ENCODE results near the gene PHKB.

The PHKB gene

GRCh38 chr16:47574091-47575054 is 113.2 kb downstream of the PHKB start:
- FAIRE-seq (peak; percentile 76), DNase-seq (ENCODE audit: insufficient read length, low spot score) (no peak)
- no peak for TF ChIP-seq SPI1 (IDR thresholded peaks at IDR 0.05; ENCODE audit: low read depth, low read length)
- peak; percentile 70 for TF ChIP-seq POLR2AphosphoS5 (IDR thresholded peaks at IDR 0.05; ENCODE audit: low read depth, low read length)
- no peak for TF ChIP-seq PAX5 (IDR thresholded peaks at IDR 0.05; ENCODE audit: insufficient read depth, low read length, severe bottlenecking)
- peak; percentile 71; the same call in 1 of the 2 replicates for TF ChIP-seq POU2F2 (IDR thresholded peaks at IDR 0.05; ENCODE audit: low read depth, low read length)
- TF ChIP-seq TAF1 (IDR thresholded peaks at IDR 0.05; ENCODE audit: low read depth, low read length): no peak
- peak; percentile 73; the same call in 1 of the 2 replicates for TF ChIP-seq POLR2A (IDR thresholded peaks at IDR 0.05; ENCODE audit: low read depth, low read length)

GRCh38 chr16:47577029-47577428 is 115.9 kb downstream of the PHKB start:
- DNase-seq (ENCODE audit: insufficient read length, low spot score) (no peak), FAIRE-seq (no peak)
- TF ChIP-seq POLR2A (IDR thresholded peaks at IDR 0.05; ENCODE audit: low read depth, low read length) (no peak), POU2F2 (IDR thresholded peaks at IDR 0.05; ENCODE audit: low read depth, low read length) (no peak), POLR2AphosphoS5 (IDR thresholded peaks at IDR 0.05; ENCODE audit: low read depth, low read length) (no peak), SPI1 (IDR thresholded peaks at IDR 0.05; ENCODE audit: low read depth, low read length) (no peak), PAX5 (IDR thresholded peaks at IDR 0.05; ENCODE audit: insufficient read depth, low read length, severe bottlenecking) (no peak), TAF1 (IDR thresholded peaks at IDR 0.05; ENCODE audit: low read depth, low read length) (no peak)

DNA sequence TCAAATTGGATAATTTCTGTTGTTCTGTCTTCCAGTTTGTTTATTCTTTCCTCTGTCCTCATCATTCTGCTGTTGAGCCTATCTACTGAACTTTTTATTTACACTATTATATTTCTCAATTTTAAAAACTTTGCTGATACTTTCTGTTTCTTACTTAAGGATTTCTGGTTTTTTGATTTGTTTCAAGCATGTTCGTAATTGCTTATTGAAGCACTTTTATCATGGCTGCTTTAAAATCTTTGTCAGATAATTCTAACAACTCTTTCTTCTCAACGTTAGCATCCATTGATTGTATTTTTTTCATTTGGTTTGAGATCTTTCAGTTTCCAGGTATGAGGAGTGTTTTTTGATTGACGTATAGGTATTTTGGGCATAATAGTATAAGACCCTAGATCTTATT is 116.9 kb downstream of the PHKB start:
- FAIRE-seq: no peak
- DNase-seq (ENCODE audit: insufficient read length, low spot score): no peak
- TF ChIP-seq TAF1 (IDR thresholded peaks at IDR 0.05; ENCODE audit: low read depth, low read length): no peak
- TF ChIP-seq SPI1 (IDR thresholded peaks at IDR 0.05; ENCODE audit: low read depth, low read length): no peak
- no peak for TF ChIP-seq PAX5 (IDR thresholded peaks at IDR 0.05; ENCODE audit: insufficient read depth, low read length, severe bottlenecking)
- no peak for TF ChIP-seq POU2F2 (IDR thresholded peaks at IDR 0.05; ENCODE audit: low read depth, low read length)
- TF ChIP-seq POLR2A (IDR thresholded peaks at IDR 0.05; ENCODE audit: low read depth, low read length): no peak
- TF ChIP-seq POLR2AphosphoS5 (IDR thresholded peaks at IDR 0.05; ENCODE audit: low read depth, low read length): no peak

DNA sequence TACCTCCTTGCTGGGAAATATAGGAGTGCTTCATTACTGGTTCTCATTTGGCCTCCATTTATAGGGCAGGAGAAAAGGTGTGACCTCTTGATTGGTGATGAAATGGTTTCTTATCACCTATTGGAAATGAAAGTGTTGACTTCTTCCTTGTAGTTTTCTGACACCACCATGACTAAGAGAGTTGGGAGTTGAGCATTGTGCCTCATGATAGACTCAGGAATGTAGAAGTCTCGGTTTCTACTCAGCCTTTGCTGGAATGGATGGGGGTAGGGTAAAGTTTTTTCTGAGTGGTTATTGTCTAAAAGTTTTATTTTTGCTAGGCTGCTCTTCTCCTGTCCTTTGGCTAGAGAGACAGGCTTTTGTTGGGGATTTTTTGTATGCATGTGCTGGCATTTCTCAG is 117.4 kb downstream of the PHKB start:
- FAIRE-seq (no peak), DNase-seq (ENCODE audit: insufficient read length, low spot score) (no peak)
- TF ChIP-seq TAF1 (IDR thresholded peaks at IDR 0.05; ENCODE audit: low read depth, low read length) (no peak), POLR2AphosphoS5 (IDR thresholded peaks at IDR 0.05; ENCODE audit: low read depth, low read length) (no peak), POU2F2 (IDR thresholded peaks at IDR 0.05; ENCODE audit: low read depth, low read length) (no peak), PAX5 (IDR thresholded peaks at IDR 0.05; ENCODE audit: insufficient read depth, low read length, severe bottlenecking) (no peak), SPI1 (IDR thresholded peaks at IDR 0.05; ENCODE audit: low read depth, low read length) (no peak), POLR2A (IDR thresholded peaks at IDR 0.05; ENCODE audit: low read depth, low read length) (no peak)

DNA sequence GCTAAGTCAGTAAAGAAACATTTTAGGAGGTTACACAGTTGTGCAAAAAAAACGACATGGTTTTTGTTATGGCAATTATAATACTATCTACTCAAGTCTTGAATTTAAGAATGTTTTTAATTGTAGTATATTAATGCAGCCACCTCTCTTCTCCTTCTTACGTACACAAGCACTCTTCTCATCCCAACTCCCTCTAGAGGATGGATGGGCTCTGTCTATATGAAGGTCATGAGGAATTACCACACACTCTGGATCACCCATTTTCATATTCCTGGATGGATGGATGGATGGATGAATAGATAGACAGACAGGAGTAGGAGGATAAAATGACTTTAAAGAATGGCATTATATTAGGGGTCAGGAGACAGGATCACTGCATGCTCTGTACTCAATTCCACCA is 120.0 kb downstream of the PHKB start:
- no peak for DNase-seq (ENCODE audit: insufficient read length, low spot score)
- no peak for FAIRE-seq
- TF ChIP-seq POU2F2 (IDR thresholded peaks at IDR 0.05; ENCODE audit: low read depth, low read length) (no peak), TAF1 (IDR thresholded peaks at IDR 0.05; ENCODE audit: low read depth, low read length) (no peak), POLR2A (IDR thresholded peaks at IDR 0.05; ENCODE audit: low read depth, low read length) (no peak), POLR2AphosphoS5 (IDR thresholded peaks at IDR 0.05; ENCODE audit: low read depth, low read length) (no peak), SPI1 (IDR thresholded peaks at IDR 0.05; ENCODE audit: low read depth, low read length) (no peak), PAX5 (IDR thresholded peaks at IDR 0.05; ENCODE audit: insufficient read depth, low read length, severe bottlenecking) (no peak)

DNA sequence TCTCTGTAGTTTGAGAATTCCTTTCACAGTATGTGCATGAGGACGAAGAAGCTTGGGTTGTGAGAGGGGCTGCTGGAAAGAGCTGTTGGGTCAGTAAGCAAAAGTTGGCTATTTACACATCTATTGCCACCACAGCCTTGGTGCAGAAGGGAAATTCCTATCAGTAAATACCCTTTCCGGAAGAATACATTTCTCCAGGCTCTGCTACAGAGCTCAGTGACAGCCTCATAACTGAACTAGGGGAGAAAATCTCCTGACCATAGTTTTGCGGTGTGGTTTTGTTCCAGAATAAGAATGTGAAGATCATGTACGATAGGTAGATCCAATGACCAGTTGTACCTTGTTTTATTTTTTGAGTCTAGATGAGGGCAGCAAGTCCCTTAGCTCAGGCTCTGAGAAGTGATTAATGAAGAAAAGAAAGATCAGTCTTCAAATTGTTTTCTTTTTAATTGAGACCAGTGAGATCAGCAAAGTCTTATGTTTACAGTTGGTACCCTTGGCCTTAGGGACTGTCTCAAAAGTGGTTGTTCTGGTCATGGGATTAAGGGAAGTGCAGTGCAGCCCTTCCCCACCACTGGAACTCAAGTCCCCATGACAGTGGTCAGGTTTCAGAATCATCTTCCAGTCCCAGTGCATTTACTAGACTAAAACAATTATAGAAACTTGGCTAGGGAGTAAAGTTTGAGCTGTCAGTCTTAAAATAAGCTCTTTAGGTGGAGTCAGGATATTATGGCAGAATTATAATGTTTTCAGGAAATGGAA is 123.5 kb downstream of the PHKB start:
- no peak for FAIRE-seq
- DNase-seq (ENCODE audit: insufficient read length, low spot score): no peak
- TF ChIP-seq TAF1 (IDR thresholded peaks at IDR 0.05; ENCODE audit: low read depth, low read length) (no peak), POLR2A (IDR thresholded peaks at IDR 0.05; ENCODE audit: low read depth, low read length) (no peak), POLR2AphosphoS5 (IDR thresholded peaks at IDR 0.05; ENCODE audit: low read depth, low read length) (no peak), PAX5 (IDR thresholded peaks at IDR 0.05; ENCODE audit: insufficient read depth, low read length, severe bottlenecking) (no peak)

DNA sequence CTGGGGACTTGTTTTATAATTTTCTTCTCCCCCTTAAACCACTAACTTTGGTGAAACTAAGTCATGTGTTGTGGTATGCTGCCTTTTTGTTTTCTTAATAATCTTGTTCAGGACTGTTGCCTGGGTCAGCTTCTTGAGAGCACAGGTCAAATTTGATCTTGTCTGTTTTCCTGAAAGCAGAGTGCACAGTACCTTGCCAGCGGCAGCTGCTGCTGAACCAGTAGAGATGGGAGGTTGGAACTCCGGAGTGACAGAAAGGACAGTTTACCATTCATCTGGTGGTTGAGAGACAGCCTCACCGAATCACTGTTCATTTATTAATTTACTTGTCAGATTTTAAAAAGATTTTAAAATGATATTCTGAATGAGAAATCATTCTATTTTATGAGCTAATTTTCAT is 125.0 kb downstream of the PHKB start:
- no peak for FAIRE-seq
- no peak for TF ChIP-seq POLR2AphosphoS5 (IDR thresholded peaks at IDR 0.05; ENCODE audit: low read depth, low read length)
- TF ChIP-seq TAF1 (IDR thresholded peaks at IDR 0.05; ENCODE audit: low read depth, low read length): no peak
- no peak for TF ChIP-seq PAX5 (IDR thresholded peaks at IDR 0.05; ENCODE audit: insufficient read depth, low read length, severe bottlenecking)
- no peak for DNase-seq (ENCODE audit: insufficient read length, low spot score)

DNA sequence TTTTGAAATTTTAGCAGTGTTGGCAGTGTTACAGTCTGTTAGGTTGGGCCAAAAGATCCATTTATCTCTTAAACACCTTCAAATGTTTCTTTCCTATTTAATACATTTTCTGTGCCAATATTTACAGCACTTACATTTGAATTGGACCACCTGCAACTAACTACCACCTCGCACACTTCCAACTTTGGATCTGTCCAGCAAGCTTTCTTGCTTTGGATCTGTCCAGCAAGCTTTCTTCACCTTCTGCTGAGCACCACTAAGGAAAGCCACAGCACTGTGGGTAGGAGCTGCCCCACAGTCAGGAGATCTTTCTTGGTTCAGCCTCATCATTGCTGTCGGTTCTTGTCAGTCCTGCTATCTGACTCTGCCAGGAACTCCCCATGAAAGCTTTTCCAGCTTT is 129.3 kb downstream of the PHKB start:
- FAIRE-seq (no peak), DNase-seq (ENCODE audit: insufficient read length, low spot score) (no peak)
- TF ChIP-seq TAF1 (IDR thresholded peaks at IDR 0.05; ENCODE audit: low read depth, low read length): no peak
- TF ChIP-seq PAX5 (IDR thresholded peaks at IDR 0.05; ENCODE audit: insufficient read depth, low read length, severe bottlenecking): no peak
- TF ChIP-seq SPI1 (IDR thresholded peaks at IDR 0.05; ENCODE audit: low read depth, low read length): no peak
- no peak for TF ChIP-seq POLR2A (IDR thresholded peaks at IDR 0.05; ENCODE audit: low read depth, low read length)
- no peak for TF ChIP-seq POLR2AphosphoS5 (IDR thresholded peaks at IDR 0.05; ENCODE audit: low read depth, low read length)
- no peak for TF ChIP-seq POU2F2 (IDR thresholded peaks at IDR 0.05; ENCODE audit: low read depth, low read length)

DNA sequence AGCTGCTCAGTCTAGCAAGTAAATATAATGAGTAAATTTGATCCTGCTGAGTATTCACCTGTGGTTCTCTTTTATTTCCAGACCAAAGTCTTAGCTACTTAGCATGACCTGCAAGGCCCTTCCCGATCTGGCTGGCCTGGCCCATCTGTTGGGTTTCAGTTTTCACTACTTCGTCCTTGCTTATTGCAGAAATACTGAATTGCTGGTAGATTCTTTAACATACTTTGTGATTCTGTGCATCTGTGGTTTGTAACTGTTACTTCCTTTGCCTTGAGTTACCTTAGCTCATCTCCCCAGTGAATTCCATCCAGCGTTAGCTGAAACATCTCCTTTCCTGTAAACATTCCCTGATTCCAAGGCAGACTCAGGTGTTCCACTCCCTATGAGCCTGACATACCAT is 131.1 kb downstream of the PHKB start:
- no peak for TF ChIP-seq SPI1 (IDR thresholded peaks at IDR 0.05; ENCODE audit: low read depth, low read length)
- no peak for TF ChIP-seq POU2F2 (IDR thresholded peaks at IDR 0.05; ENCODE audit: low read depth, low read length)
- no peak for TF ChIP-seq POLR2A (IDR thresholded peaks at IDR 0.05; ENCODE audit: low read depth, low read length)
- no peak for TF ChIP-seq PAX5 (IDR thresholded peaks at IDR 0.05; ENCODE audit: insufficient read depth, low read length, severe bottlenecking)
- no peak for TF ChIP-seq TAF1 (IDR thresholded peaks at IDR 0.05; ENCODE audit: low read depth, low read length)
- TF ChIP-seq POLR2AphosphoS5 (IDR thresholded peaks at IDR 0.05; ENCODE audit: low read depth, low read length): no peak
- peak; percentile 13 for FAIRE-seq
- DNase-seq (ENCODE audit: insufficient read length, low spot score): no peak

All from GM12891 (cell line).